Astrocyte of the spinal cord (primary cell): ENCODE results near the gene MAFB.

ENCODE experiments used
- DNase-seq: peaks from one replicate; pipeline ENCODE4 v3.0.0; 2011; ENCODE audit warnings: low read depth, low spot score
- H3K4me3 ChIP-seq: 2 replicates; pipeline ENCODE4 v1.5.1; 2011; ENCODE audit warnings: low read depth, mild to moderate bottlenecking, low read length, moderate library complexity
- CTCF ChIP-seq: IDR thresholded peaks from 2 replicates; pipeline ENCODE4 v1.5.1; 2012; ENCODE audit warnings: low read depth, mild to moderate bottlenecking, low read length, inconsistent platforms
- in situ Hi-C: cut with HindIII; loops from 2 replicates; pipeline ENCODE4 v1.10.0; 2017; ENCODE audit warnings: low sequenced_read_pairs

Gene MAFB

DNA sequence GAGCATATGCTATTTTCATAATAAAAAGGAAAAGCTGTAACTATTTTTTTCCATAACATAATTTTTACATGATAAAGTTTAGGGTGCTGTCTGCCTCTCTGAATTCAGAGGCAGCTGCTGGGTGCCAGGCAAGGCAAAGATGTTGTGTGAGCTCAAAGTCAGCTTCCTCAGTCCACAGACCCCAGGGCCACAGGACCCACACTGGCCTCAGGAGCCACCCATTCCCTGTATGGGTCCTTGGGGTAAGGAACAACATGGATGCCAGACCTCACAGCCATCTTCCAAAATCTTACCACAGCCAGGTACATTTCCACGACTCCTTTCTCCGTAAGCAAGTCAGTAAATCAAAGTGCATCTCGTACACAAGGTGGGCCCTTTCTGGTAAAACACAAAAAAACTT lies 16.4 kb upstream of the MAFB start:
- DNase-seq, result no peak
- no peak overlapping the region for H3K4me3 ChIP-seq
- in situ Hi-C loops, result no loop called here
- no peak for TF ChIP-seq CTCF

DNA sequence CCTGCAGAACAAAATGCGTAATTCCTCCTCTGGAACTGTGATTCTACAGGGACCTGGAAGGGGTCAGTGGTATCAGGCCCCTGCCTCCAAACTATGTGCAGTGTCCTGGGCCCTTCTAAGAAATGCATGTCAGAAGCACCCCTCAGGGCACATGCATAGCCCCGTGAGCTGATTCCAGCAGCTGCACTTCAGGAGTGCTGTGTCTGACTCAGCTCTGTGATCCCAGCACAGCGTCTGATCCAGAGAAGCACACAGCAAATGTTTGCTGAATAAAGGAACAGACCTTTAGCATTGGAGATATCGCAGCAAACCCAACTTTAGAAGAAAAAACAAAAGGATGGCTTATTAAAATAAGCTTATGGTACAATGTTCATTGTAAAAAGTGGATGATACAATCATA lies 15.8 kb upstream of the MAFB start:
- in situ Hi-C loops, result no loop called here
- no peak for TF ChIP-seq CTCF
- DNase-seq, result no peak
- H3K4me3 ChIP-seq, result no peak overlapping the region

- no peak for TF ChIP-seq CTCF
- DNase-seq, result no peak
- in situ Hi-C loops, result no loop called here
- no peak overlapping the region for H3K4me3 ChIP-seq
These were observed 15.0 kb upstream of the MAFB start for GRCh38 chr20:40703975-40704530.

DNA sequence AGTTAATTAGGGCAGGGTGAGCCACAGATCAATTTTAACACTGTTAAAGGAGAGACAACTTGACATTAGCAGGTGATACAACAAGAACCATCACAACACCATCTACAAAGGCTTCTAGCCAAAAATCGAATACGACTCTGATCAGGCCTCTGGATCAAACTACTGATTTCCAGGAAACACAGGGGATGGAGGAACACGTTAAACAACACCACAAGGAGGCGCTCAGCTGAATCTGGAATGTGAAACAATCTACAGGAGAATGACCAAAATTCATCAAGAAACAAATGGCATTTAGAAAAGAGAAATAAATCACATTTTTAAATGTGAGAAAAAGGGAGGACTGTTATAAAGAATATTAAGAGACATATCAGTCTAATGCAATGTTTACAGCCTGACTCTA lies 13.5 kb upstream of the MAFB start:
- in situ Hi-C loops, result no loop called here
- no peak for DNase-seq
- peak; percentile 19 for TF ChIP-seq CTCF
- H3K4me3 ChIP-seq, result no peak overlapping the region

DNA sequence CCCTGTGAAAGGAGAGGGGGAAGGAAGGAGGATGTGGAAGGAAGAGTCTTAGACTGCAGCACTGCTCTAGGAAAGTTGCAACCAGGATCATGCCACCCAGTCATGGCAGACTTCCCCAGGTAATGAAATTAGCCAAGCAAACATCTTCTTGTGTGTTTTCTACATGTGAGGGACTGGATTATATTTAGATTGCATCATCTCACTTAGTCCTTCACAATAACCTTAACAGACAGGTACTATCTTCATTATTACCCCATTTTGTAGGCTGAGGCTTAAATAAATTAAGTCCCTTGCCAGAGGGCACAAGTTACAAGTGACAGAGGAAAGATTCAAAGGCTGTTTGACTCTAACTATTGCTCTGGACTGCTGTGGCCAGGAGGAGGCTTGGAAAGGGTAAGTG lies 9.7 kb upstream of the MAFB start:
- in situ Hi-C loops, result no loop called here
- DNase-seq, result no peak
- no peak overlapping the region for H3K4me3 ChIP-seq
- no peak for TF ChIP-seq CTCF

DNA sequence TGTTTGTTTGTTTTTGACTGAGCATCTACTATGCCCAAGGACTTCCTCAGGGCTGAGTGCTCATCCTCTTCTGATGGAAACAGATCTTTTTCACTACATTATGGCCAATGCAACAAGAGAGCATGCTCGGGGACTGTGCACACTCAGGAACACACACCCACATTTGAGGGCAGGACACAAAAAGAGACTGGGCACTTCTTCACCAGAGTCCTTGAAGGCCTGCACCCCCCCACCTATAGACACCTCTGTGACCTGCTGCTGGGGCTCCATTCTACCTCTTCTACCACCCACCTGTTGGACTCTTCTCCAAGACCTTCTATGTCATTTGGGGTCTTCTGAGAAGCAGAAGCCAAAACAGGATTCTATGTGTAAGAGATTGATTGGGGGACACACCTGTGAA lies 9.2 kb upstream of the MAFB start:
- in situ Hi-C loops, result no loop called here
- TF ChIP-seq CTCF, result no peak
- no peak overlapping the region for H3K4me3 ChIP-seq
- no peak for DNase-seq

- no peak for DNase-seq
- in situ Hi-C loops, result no loop called here
- TF ChIP-seq CTCF, result no peak
- H3K4me3 ChIP-seq, result no peak overlapping the region
These were observed 8.5 kb upstream of the MAFB start for GRCh38 chr20:40697541-40697940.
